LNCAP (cell line): Measurements from ENCODE around the gene FBLN2.

Experiments
- TF ChIP-seq, protein P1 (sequence below): fragments of 450-650 bp; IDR thresholded peaks from 2 replicates; pipeline ENCODE4 v1.5.1; 2017; ENCODE audit warnings: mild to moderate bottlenecking

Gene FBLN2

GRCh38 chr3:13663781-13664535 is 115.0 kb downstream of the FBLN2 start:
- TF ChIP-seq, protein P1, sequence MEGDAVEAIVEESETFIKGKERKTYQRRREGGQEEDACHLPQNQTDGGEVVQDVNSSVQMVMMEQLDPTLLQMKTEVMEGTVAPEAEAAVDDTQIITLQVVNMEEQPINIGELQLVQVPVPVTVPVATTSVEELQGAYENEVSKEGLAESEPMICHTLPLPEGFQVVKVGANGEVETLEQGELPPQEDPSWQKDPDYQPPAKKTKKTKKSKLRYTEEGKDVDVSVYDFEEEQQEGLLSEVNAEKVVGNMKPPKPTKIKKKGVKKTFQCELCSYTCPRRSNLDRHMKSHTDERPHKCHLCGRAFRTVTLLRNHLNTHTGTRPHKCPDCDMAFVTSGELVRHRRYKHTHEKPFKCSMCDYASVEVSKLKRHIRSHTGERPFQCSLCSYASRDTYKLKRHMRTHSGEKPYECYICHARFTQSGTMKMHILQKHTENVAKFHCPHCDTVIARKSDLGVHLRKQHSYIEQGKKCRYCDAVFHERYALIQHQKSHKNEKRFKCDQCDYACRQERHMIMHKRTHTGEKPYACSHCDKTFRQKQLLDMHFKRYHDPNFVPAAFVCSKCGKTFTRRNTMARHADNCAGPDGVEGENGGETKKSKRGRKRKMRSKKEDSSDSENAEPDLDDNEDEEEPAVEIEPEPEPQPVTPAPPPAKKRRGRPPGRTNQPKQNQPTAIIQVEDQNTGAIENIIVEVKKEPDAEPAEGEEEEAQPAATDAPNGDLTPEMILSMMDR, result no peak

DNA sequence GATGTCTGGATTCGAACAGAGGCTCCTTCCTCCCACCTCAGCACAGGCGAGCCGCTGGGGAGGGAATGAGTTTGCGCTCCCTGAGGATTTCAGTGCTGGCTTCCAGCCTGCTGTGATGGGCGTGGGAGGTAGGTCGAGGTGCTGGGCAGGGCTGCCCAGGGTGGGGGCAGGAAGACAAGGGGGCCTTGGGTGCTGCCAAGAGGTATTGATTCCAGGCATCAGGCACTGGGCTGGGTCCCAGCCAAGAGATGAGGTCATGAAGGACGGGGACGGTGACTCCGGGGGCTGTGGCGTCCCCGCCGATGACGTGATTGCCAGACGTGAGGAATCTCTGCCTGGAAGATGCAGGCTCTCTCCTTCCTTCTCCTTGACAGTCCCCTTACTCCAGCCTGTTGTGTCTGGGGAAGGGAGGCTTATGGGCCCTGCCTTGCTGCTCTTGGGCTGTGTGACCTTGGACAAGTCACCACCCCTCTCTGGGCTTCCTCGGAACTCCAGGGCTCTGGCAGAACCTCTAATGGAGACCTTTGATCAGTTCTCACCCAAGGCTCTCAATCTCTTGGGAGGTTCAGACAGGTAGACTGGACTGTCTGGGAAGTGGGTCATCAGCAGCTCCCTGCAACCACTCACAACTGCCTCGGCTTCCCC is 116.8 kb downstream of the FBLN2 start:
- TF ChIP-seq, protein P1, result no peak

DNA sequence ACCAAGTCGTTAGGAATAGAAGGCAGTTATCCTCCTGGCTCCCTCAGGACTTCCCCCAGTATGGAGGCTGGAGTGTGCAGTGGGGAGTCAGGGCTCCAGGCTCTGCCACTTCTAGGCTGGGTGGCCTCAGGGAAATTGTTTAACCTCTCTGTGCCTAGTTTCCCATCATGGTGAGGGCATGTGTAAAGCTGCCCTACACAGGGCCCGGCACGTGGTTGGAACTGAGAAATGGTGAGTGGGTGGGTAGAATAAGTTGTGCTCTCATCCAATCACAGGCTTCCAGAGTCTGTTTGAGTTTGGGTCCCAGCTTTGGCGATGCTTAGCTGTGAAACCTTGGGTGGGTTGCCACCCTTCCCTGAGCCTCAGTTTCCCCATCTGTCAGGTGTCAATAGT is 117.3 kb downstream of the FBLN2 start:
- TF ChIP-seq, protein P1, result no peak

GRCh38 chr3:13666781-13667709 is 118.1 kb downstream of the FBLN2 start:
- TF ChIP-seq, protein P1, result no peak

GRCh38 chr3:13668136-13668535 is 119.2 kb downstream of the FBLN2 start:
- TF ChIP-seq, protein P1, result no peak

GRCh38 chr3:13669457-13669856 is 120.5 kb downstream of the FBLN2 start:
- TF ChIP-seq, protein P1, result no peak

- TF ChIP-seq, protein P1, result no peak
Observed at GRCh38 chr3:13670292-13670691, 121.4 kb downstream of the FBLN2 start.
